OCI-LY3 (cell line): ENCODE results near the gene PLEKHF1.

Experiments
- CTCF ChIP-seq: fragments of 200-600, 300-600 bp; sonication (generic); IDR thresholded peaks from 2 replicates; pipeline ENCODE4 v1.5.1; 2014; ENCODE audit warnings: antibody characterized with exemption, low read length, low read depth
- EZH2phosphoT487 ChIP-seq: fragments of 200-600 bp; shearing (Covaris generic); IDR thresholded peaks from 2 replicates; pipeline ENCODE4 v1.6.1; 2018; ENCODE audit warnings: antibody characterized with exemption, mixed run types, low read depth

DNA sequence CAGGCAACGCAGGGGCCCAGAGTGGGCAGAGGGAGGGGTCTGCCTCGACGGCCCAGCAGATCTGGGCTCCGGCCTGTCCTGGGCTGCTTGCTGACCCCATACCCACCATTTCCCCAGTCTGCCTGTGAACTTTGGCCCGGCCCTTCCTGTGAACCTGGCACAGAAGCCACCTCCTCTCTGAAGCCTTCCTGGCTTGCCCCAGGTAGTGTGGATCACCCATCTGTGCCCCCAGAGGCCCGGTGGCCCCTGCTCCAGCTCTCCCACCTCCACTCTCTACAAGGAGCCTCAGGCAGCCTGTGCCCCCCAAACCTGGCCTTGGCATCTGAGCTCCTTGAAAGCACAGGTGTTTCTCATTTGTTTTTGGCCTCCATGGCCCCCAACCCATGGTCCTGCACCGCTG is 15.7 kb downstream of the PLEKHF1 start:
- no peak for TF ChIP-seq CTCF
- no peak for TF ChIP-seq EZH2phosphoT487
